DND-41 (cell line): ENCODE results near the gene MAMDC2.

Experiments used
- EZH2 ChIP-seq: IDR thresholded peaks from 3 replicates; pipeline ENCODE4 v1.6.1; 2012; ENCODE audit warnings: borderline replicate concordance, low read depth, mild to moderate bottlenecking, moderate library complexity, low read length, inconsistent platforms; ENCODE audit not compliant: severe bottlenecking
- TF ChIP-seq, protein P1 (sequence below): IDR thresholded peaks from 2 replicates; pipeline ENCODE4 v1.5.1; 2012; ENCODE audit warnings: borderline replicate concordance, low read length, moderate library complexity, mild to moderate bottlenecking; ENCODE audit not compliant: poor library complexity, severe bottlenecking; ENCODE audit errors: extremely low read depth

- TF ChIP-seq EZH2, result no peak
- TF ChIP-seq, protein P1, sequence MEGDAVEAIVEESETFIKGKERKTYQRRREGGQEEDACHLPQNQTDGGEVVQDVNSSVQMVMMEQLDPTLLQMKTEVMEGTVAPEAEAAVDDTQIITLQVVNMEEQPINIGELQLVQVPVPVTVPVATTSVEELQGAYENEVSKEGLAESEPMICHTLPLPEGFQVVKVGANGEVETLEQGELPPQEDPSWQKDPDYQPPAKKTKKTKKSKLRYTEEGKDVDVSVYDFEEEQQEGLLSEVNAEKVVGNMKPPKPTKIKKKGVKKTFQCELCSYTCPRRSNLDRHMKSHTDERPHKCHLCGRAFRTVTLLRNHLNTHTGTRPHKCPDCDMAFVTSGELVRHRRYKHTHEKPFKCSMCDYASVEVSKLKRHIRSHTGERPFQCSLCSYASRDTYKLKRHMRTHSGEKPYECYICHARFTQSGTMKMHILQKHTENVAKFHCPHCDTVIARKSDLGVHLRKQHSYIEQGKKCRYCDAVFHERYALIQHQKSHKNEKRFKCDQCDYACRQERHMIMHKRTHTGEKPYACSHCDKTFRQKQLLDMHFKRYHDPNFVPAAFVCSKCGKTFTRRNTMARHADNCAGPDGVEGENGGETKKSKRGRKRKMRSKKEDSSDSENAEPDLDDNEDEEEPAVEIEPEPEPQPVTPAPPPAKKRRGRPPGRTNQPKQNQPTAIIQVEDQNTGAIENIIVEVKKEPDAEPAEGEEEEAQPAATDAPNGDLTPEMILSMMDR, result no peak
Observed at GRCh38 chr9:70091103-70091502, 47.5 kb downstream of the MAMDC2 start.
